DOHH2 (cell line): ENCODE data around the gene GBGT1.

Experiments used
- H3F3A ChIP-seq: fragments of 200-600 bp; sonication (generic), shearing (Covaris generic); 2 replicates; pipeline ENCODE4 v1.6.0; 2016; ENCODE audit warnings: antibody characterized with exemption, mild to moderate bottlenecking; ENCODE audit not compliant: control insufficient read depth, insufficient read depth
- H3K27ac ChIP-seq: fragments of 200-600 bp; sonication (generic); 2 replicates; pipeline ENCODE4 v1.5.1; 2014; ENCODE audit warnings: low read depth, mild to moderate bottlenecking, low read length, moderate library complexity
- H3K27me3 ChIP-seq: fragments of 200-600 bp; sonication (generic); 2 replicates; pipeline ENCODE4 v1.6.1; 2014; ENCODE audit warnings: mild to moderate bottlenecking, low read length, mixed read lengths; ENCODE audit not compliant: control insufficient read depth
- H3K36me3 ChIP-seq: fragments of 200-600 bp; sonication (generic); 2 replicates; pipeline ENCODE4 v1.6.1; 2014; ENCODE audit warnings: mild to moderate bottlenecking, low read length, moderate library complexity, mixed read lengths; ENCODE audit not compliant: control insufficient read depth
- H3K4me1 ChIP-seq: fragments of 200-600 bp; sonication (generic); 2 replicates; pipeline ENCODE4 v1.6.1; 2014; ENCODE audit warnings: mild to moderate bottlenecking, low read length, mixed read lengths; ENCODE audit not compliant: control insufficient read depth
- H3K4me2 ChIP-seq: fragments of 200-600 bp; sonication (generic); 2 replicates; pipeline ENCODE4 v1.6.0; 2014; ENCODE audit warnings: mild to moderate bottlenecking, low read length, moderate library complexity
- H3K4me3 ChIP-seq: fragments of 200-600 bp; sonication (generic); 2 replicates; pipeline ENCODE4 v1.5.1; 2014; ENCODE audit warnings: mild to moderate bottlenecking, low read length, mixed read lengths
- H3K79me2 ChIP-seq: fragments of 200-600 bp; sonication (generic); 2 replicates; pipeline ENCODE4 v1.6.1; 2014; ENCODE audit warnings: mild to moderate bottlenecking, low read length, mixed read lengths; ENCODE audit not compliant: control insufficient read depth
- H3K9me2 ChIP-seq: fragments of 200-600 bp; sonication (generic); replicated peaks from 2 replicates; pipeline ENCODE4 v1.6.1; 2014; ENCODE audit warnings: mild to moderate bottlenecking, low read length, mixed read lengths; ENCODE audit not compliant: control insufficient read depth
- H3K9me3 ChIP-seq: fragments of 200-600 bp; sonication (generic); 2 replicates; pipeline ENCODE4 v1.6.1; 2014; ENCODE audit warnings: antibody characterized with exemption, low read length, mixed read lengths; ENCODE audit not compliant: control insufficient read depth, insufficient read depth
- H4K20me1 ChIP-seq: fragments of 200-600 bp; sonication (generic); 2 replicates; pipeline ENCODE4 v1.6.0; 2014; ENCODE audit warnings: low read depth, mild to moderate bottlenecking, antibody characterized with exemption, low read length, moderate library complexity; ENCODE audit not compliant: control insufficient read depth, insufficient read depth
- CTCF ChIP-seq: fragments of 200-600 bp; sonication (generic); IDR thresholded peaks from one replicate; pipeline ENCODE4 v1.5.1; 2014; ENCODE audit warnings: antibody characterized with exemption, mild to moderate bottlenecking, low read depth, low read length; ENCODE audit not compliant: poor library complexity, severe bottlenecking
- EZH2phosphoT487 ChIP-seq: fragments of 200-600 bp; sonication (generic); IDR thresholded peaks from 2 replicates; pipeline ENCODE4 v1.6.1; 2017; ENCODE audit warnings: borderline replicate concordance, mild to moderate bottlenecking, antibody characterized with exemption, low read length, moderate library complexity, mixed read lengths

Gene GBGT1

GRCh38 chr9:133160742-133161546 is 2.8 kb downstream of the GBGT1 start:
- H3K27ac ChIP-seq, result no peak overlapping the region
- TF ChIP-seq CTCF, result peak; percentile 72
- no peak for TF ChIP-seq EZH2phosphoT487
- no peak overlapping the region for H3K4me2 ChIP-seq
- peaks cover 16% of the 10 kb centered on the region for H3K4me1 ChIP-seq
- H3K9me2 ChIP-seq, result no peaks in the 10 kb centered on the region
- no peak overlapping the region for H3K4me3 ChIP-seq
- 0 out of 2 replicates have a peak, but pooled peaks cover 2% of the 10 kb centered on the region for H3K27me3 ChIP-seq
- H3K36me3 ChIP-seq, result 0 out of 2 replicates have a peak, but pooled peaks cover 3% of the 10 kb centered on the region
- H4K20me1 ChIP-seq, result no peaks in the 10 kb centered on the region
- H3F3A ChIP-seq, result no peaks in the 10 kb centered on the region
- H3K9me3 ChIP-seq, result no peaks in the 10 kb centered on the region
- H3K79me2 ChIP-seq, result no peaks in the 10 kb centered on the region

DNA sequence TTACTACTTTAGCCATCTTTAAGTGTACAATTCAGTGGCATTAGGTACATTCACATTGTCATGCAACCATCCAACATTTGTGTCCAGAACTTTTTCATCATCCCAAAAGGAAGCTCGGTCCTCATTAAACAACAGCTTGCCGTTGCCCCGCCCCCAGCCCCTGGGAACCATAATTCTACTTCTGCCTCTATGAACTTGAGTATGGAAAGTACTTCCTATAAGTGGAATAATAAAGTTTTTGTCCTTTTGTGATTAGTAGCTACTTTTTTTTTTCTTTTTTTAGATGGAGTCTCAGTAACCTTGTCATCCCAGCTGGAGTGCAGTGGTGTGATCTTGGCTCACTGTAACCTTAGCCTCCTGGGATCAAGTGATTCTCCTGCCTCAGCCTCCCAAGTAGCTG is 5.0 kb downstream of the GBGT1 start:
- Histone ChIP-seq H4K20me1 (no peaks in the 10 kb centered on the region), H3K9me2 (no peaks in the 10 kb centered on the region), H3K27me3 (no peaks in the 10 kb centered on the region), H3K4me1 (peaks cover 13% of the 10 kb centered on the region; the same call in 1 of the 2 replicates), H3K9me3 (no peaks in the 10 kb centered on the region), H3F3A (no peaks in the 10 kb centered on the region), H3K27ac (no peak overlapping the region), H3K79me2 (no peaks in the 10 kb centered on the region), H3K4me3 (no peak overlapping the region), H3K4me2 (no peak overlapping the region), H3K36me3 (0 out of 2 replicates have a peak, but pooled peaks cover 3% of the 10 kb centered on the region)
- no peak for TF ChIP-seq EZH2phosphoT487
- no peak for TF ChIP-seq CTCF

DNA sequence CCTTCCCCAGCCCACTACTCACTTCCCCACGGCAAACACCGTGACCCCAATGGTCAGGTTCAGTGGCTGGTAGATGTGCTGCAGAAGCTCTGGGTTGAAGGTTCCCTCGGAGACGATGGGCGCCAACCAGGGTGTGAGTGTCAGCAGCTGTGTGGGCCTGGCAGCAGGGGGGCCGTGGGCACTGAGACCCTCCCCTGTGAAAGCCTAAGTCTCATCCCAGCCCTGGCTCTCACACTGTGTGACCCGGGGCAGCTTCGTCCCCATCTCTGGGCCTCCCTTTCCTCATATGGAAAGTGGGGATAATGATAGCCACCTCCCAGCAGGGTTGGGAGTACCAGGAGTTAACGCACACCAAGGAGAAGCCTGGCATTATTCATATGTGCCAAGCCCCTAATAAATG is 8.6 kb downstream of the GBGT1 start:
- Histone ChIP-seq H3F3A (no peaks in the 10 kb centered on the region), H3K9me2 (no peaks in the 10 kb centered on the region), H3K79me2 (no peaks in the 10 kb centered on the region), H3K4me3 (no peak overlapping the region), H3K4me2 (no peak overlapping the region), H3K4me1 (peaks cover 3% of the 10 kb centered on the region; the same call in 1 of the 2 replicates), H3K27me3 (no peaks in the 10 kb centered on the region), H3K36me3 (no peaks in the 10 kb centered on the region), H4K20me1 (no peaks in the 10 kb centered on the region), H3K27ac (no peak overlapping the region), H3K9me3 (no peaks in the 10 kb centered on the region)
- no peak for TF ChIP-seq CTCF
- TF ChIP-seq EZH2phosphoT487, result no peak
